ENCODE results near the gene CMA1. TPM values are rescaled to one million over a fixed set of nuclear protein-coding genes. Genes with fewer than 3 reads are reported as not detected.
"Not testable (repeated sequence)": the region's sequence is repeated elsewhere in the genome, so short reads cannot be mapped to it uniquely, and the experiment has no call there.

The CMA1 gene
- total RNA-seq, 4 donors from 2014 or later: not detected

GRCh38 chr14:24483604-24484252, 24.3 kb downstream of the CMA1 start:
- TF ChIP-seq POLR2AphosphoS5 (IDR thresholded peaks at IDR 0.05): no peak
- TF ChIP-seq POLR2A (IDR thresholded peaks at IDR 0.05): no peak
- TF ChIP-seq CTCF (IDR thresholded peaks at IDR 0.05): no peak
- no peak for TF ChIP-seq EP300 (IDR thresholded peaks at IDR 0.05; ENCODE audit: low read depth)
- no peaks in the 10 kb centered on the region for H3K27me3 ChIP-seq
- in situ Hi-C loops (cut with MboI; ENCODE audit: low pct_ligation_motif_present in 1 of 4, low pct_unique_long_range_greater_than_20kb in 1 of 4, low sequenced_read_pairs in 3 of 4) (no loop called here), intact Hi-C loops (cut with DNase I; ENCODE audit: low total_unique reads) (no loop called here)
- no peaks in the 10 kb centered on the region for H3K4me1 ChIP-seq
- H3K27ac ChIP-seq: no peak overlapping the region
- no peaks in the 10 kb centered on the region for H3K36me3 ChIP-seq
- WGBS, 2 donors (ENCODE audit: low coverage in 1 of 2): 61% methylated on average over 4 of the region's 4 CpGs; no CpG with 5 or more reads in 1 of the 2 donors
- H3K4me3 ChIP-seq: no peak overlapping the region
- H3K9me3 ChIP-seq: no peaks in the 10 kb centered on the region
- no peak for DNase-seq

GRCh38 chr14:24482699-24483303, 25.3 kb downstream of the CMA1 start:
- in situ Hi-C loops (cut with MboI; ENCODE audit: low pct_ligation_motif_present in 1 of 4, low pct_unique_long_range_greater_than_20kb in 1 of 4, low sequenced_read_pairs in 3 of 4): not testable (repeated sequence)

GRCh38 chr14:24481622-24482324, 26.3 kb downstream of the CMA1 start:
- no peaks in the 10 kb centered on the region for H3K4me1 ChIP-seq
- intact Hi-C loops (cut with DNase I; ENCODE audit: low total_unique reads) (no loop called here), in situ Hi-C loops (cut with MboI; ENCODE audit: low pct_ligation_motif_present in 1 of 4, low pct_unique_long_range_greater_than_20kb in 1 of 4, low sequenced_read_pairs in 3 of 4) (no loop called here)
- no peak overlapping the region for H3K27ac ChIP-seq
- H3K27me3 ChIP-seq: no peaks in the 10 kb centered on the region
- DNase-seq: peak; percentile 56
- WGBS, 2 donors (ENCODE audit: low coverage in 1 of 2): 61% methylated on average over 23 of the region's 23 CpGs; no CpG with 5 or more reads in 1 of the 2 donors
- no peak overlapping the region for H3K4me3 ChIP-seq
- no peaks in the 10 kb centered on the region for H3K36me3 ChIP-seq
- H3K9me3 ChIP-seq: no peaks in the 10 kb centered on the region
- TF ChIP-seq EP300 (IDR thresholded peaks at IDR 0.05; ENCODE audit: low read depth) (no peak), CTCF (IDR thresholded peaks at IDR 0.05) (peak in 4 of 5 experiments; percentile 33 to 61 (median 56))

More at GRCh38 chr14:24482699-24483303, 25.3 kb downstream of the CMA1 start:
- intact Hi-C loops (cut with DNase I; ENCODE audit: low total_unique reads); H3K4me1 ChIP-seq; H3K4me3 ChIP-seq; H3K27ac ChIP-seq; H3K9me3 ChIP-seq; H3K27me3 ChIP-seq; H3K36me3 ChIP-seq; DNase-seq: not testable (repeated sequence)
- WGBS, 2 donors (ENCODE audit: low coverage in 1 of 2): 63% methylated on average over 2 of the region's 2 CpGs; no CpG with 5 or more reads in 1 of the 2 donors

GRCh38 chr14:24479999-24480398, 28.1 kb downstream of the CMA1 start:
- DNase-seq; in situ Hi-C loops (cut with MboI; ENCODE audit: low pct_ligation_motif_present in 1 of 4, low pct_unique_long_range_greater_than_20kb in 1 of 4, low sequenced_read_pairs in 3 of 4); H3K27ac ChIP-seq; H3K4me3 ChIP-seq; H3K4me1 ChIP-seq; H3K36me3 ChIP-seq; H3K27me3 ChIP-seq; intact Hi-C loops (cut with DNase I; ENCODE audit: low total_unique reads); H3K9me3 ChIP-seq: not testable (repeated sequence)
- 0 to 8% methylated on average over 1 of the region's 1 CpG for WGBS, 2 donors (ENCODE audit: low coverage in 1 of 2)

- intact Hi-C loops (cut with DNase I; ENCODE audit: low total_unique reads): no loop called here
- TF ChIP-seq CTCF (IDR thresholded peaks at IDR 0.05): no peak
- no peak for TF ChIP-seq EP300 (IDR thresholded peaks at IDR 0.05; ENCODE audit: low read depth)
- no peak for TF ChIP-seq POLR2AphosphoS5 (IDR thresholded peaks at IDR 0.05)
- TF ChIP-seq POLR2A (IDR thresholded peaks at IDR 0.05): no peak
- H3K4me1 ChIP-seq: no peaks in the 10 kb centered on the region
- no peak for DNase-seq
- no peaks in the 10 kb centered on the region for H3K9me3 ChIP-seq
- in situ Hi-C loops (cut with MboI; ENCODE audit: low pct_ligation_motif_present in 1 of 4, low pct_unique_long_range_greater_than_20kb in 1 of 4, low sequenced_read_pairs in 3 of 4): no loop called here
- no peak overlapping the region for H3K27ac ChIP-seq
- H3K36me3 ChIP-seq: no peaks in the 10 kb centered on the region
- no peaks in the 10 kb centered on the region for H3K27me3 ChIP-seq
- no peak overlapping the region for H3K4me3 ChIP-seq
- 84 to 92% methylated on average over 4 of the region's 4 CpGs for WGBS, 2 donors (ENCODE audit: low coverage in 1 of 2)
These were observed 32.8 kb downstream of the CMA1 start for GRCh38 chr14:24475261-24475660.
